Measurements from ENCODE around the gene FOXP3. TPM values are rescaled to one million over a fixed set of nuclear protein-coding genes. Genes with fewer than 3 reads are reported as not detected.

Gene FOXP3
- total RNA-seq, 1 donor from 2014 or later = not detected

DNA sequence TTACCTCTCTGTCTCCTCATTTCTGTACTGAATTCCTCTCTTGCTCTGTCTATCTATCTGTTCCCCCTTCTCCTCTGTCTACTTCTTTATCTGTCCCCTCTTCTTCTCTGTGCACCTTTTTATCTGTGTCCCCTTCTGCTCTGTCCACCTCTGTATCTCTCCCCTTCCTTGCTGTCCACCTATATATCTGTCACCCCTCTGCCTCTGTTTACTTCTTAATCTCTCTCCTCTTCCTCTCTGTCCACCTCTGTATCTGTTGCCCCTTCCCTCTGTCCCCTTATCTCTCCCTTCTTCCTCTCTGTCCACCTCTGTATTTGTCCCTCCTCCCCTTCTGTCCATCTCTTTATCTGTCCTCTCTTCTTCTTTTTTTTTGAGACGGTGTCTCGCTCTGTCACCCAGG, 20.3 kb downstream of the FOXP3 start:
- peaks cover 18% of the 10 kb centered on the region for H3K9me3 Mint-ChIP-seq
- DNase-seq (ENCODE audit: low spot score) = no peak
- TF ChIP-seq, protein P1, sequence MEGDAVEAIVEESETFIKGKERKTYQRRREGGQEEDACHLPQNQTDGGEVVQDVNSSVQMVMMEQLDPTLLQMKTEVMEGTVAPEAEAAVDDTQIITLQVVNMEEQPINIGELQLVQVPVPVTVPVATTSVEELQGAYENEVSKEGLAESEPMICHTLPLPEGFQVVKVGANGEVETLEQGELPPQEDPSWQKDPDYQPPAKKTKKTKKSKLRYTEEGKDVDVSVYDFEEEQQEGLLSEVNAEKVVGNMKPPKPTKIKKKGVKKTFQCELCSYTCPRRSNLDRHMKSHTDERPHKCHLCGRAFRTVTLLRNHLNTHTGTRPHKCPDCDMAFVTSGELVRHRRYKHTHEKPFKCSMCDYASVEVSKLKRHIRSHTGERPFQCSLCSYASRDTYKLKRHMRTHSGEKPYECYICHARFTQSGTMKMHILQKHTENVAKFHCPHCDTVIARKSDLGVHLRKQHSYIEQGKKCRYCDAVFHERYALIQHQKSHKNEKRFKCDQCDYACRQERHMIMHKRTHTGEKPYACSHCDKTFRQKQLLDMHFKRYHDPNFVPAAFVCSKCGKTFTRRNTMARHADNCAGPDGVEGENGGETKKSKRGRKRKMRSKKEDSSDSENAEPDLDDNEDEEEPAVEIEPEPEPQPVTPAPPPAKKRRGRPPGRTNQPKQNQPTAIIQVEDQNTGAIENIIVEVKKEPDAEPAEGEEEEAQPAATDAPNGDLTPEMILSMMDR (IDR thresholded peaks at IDR 0.05) = no peak
- TF ChIP-seq EZH2 (IDR thresholded peaks at IDR 0.05) (no peak), EZH2phosphoT487 (IDR thresholded peaks at IDR 0.05) (no peak)

DNA sequence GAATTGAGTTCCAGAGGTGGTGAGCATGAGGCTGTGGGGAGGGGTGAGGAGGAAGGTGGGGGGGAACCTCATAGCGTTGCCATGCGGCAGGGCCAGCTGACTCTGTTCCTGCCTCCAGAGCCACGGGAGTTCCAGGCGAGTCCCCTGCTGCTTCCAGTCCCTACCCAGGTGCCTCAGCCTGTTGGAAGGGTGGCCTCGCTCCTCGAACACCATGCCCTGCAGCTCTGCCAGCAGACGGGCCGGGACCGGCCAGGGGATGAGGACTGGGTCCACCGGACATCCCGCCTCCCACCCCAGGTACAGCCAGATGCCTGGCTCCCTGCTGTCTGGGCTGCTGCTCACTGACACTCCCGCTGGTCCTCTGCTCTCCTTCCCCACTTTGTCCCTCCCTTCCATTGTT, 21.3 kb downstream of the FOXP3 start:
- no peak for DNase-seq (ENCODE audit: low spot score)
- Histone ChIP-seq H3K9ac (no peak overlapping the region), H3K4me3 (no peak overlapping the region), H3K27me3 (no peaks in the 10 kb centered on the region), H3K79me2 (ENCODE audit: low read depth) (no peaks in the 10 kb centered on the region), H4K20me1 (ENCODE audit: low read depth) (no peaks in the 10 kb centered on the region), H3K27ac (no peak overlapping the region), H2AFZ (replicated peaks) (no peak overlapping the region), H3K36me3 (no peaks in the 10 kb centered on the region), H3K4me2 (no peak overlapping the region), H3K9me3 (ENCODE audit: low read depth) (no peaks in the 10 kb centered on the region), H3K4me1 (no peaks in the 10 kb centered on the region), H3F3A (ENCODE audit: low read depth) (no peaks in the 10 kb centered on the region)
- peaks cover 17% of the 10 kb centered on the region for H3K9me3 Mint-ChIP-seq
- H3K4me1 Mint-ChIP-seq = no peaks in the 10 kb centered on the region
- H3K27me3 Mint-ChIP-seq (ENCODE audit: insufficient read depth, low read depth) = peaks cover 7% of the 10 kb centered on the region
- TF ChIP-seq EZH2 (IDR thresholded peaks at IDR 0.05) (no peak), EZH2phosphoT487 (IDR thresholded peaks at IDR 0.05) (no peak)
- TF ChIP-seq, protein P1 (IDR thresholded peaks at IDR 0.05) = no peak
- no peak overlapping the region for H3K4me3 Mint-ChIP-seq
- no peak overlapping the region for H3K27ac Mint-ChIP-seq
- peaks cover 4% of the 10 kb centered on the region for H3K36me3 Mint-ChIP-seq

More for the DNA sequence above, 20.3 kb downstream of the FOXP3 start:
- Mint-ChIP-seq H3K4me3 (no peak overlapping the region), H3K27ac (no peak overlapping the region), H3K4me1 (no peaks in the 10 kb centered on the region), H3K27me3 (ENCODE audit: insufficient read depth, low read depth) (peaks cover 5% of the 10 kb centered on the region), H3K36me3 (peaks cover 4% of the 10 kb centered on the region)
- no peak overlapping the region for H3K4me3 ChIP-seq
- H3K27me3 ChIP-seq = no peaks in the 10 kb centered on the region
- H3K9me3 ChIP-seq (ENCODE audit: low read depth) = no peaks in the 10 kb centered on the region
- no peaks in the 10 kb centered on the region for H3K36me3 ChIP-seq
- no peak overlapping the region for H3K27ac ChIP-seq
- H3K79me2 ChIP-seq (ENCODE audit: low read depth) = no peaks in the 10 kb centered on the region
- no peak overlapping the region for H3K9ac ChIP-seq
- no peaks in the 10 kb centered on the region for H3F3A ChIP-seq (ENCODE audit: low read depth)
- no peak overlapping the region for H3K4me2 ChIP-seq
- no peaks in the 10 kb centered on the region for H3K4me1 ChIP-seq
- no peaks in the 10 kb centered on the region for H4K20me1 ChIP-seq (ENCODE audit: low read depth)
- no peak overlapping the region for H2AFZ ChIP-seq (replicated peaks)

DNA sequence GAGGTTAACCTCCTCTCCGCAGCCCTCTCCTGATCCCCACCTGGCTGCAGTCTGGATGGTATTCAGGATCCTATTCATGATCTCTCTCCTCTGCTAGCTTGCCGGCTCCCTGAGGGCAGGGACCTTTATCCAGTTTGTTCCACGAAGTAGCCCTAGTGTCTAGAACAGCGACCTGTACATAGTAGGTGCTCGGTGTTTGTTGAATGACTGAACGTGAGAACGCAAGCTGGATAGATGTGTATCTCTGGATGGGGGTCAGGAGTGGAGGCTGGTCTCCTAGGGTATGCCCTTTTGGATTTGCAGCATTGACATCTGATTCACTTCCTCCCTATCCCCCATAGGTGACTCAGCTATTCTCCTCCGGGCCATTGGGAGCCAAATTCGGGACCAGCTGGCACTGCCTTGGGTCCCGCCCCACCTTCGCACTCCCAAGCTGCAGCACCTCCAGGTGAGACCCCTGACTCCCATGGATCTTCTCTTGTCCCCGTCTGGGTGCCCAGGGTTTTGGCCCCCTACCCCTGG, 21.9 kb downstream of the FOXP3 start:
- Histone ChIP-seq H3K4me2 (no peak overlapping the region), H3K9ac (no peak overlapping the region), H3K4me3 (no peak overlapping the region), H4K20me1 (ENCODE audit: low read depth) (no peaks in the 10 kb centered on the region), H3K27me3 (no peaks in the 10 kb centered on the region), H3F3A (ENCODE audit: low read depth) (no peaks in the 10 kb centered on the region), H3K79me2 (ENCODE audit: low read depth) (no peaks in the 10 kb centered on the region), H3K27ac (no peak overlapping the region), H2AFZ (replicated peaks) (no peak overlapping the region), H3K9me3 (ENCODE audit: low read depth) (no peaks in the 10 kb centered on the region), H3K4me1 (no peaks in the 10 kb centered on the region), H3K36me3 (no peaks in the 10 kb centered on the region)
- no peak overlapping the region for H3K4me3 Mint-ChIP-seq
- no peak for TF ChIP-seq EZH2 (IDR thresholded peaks at IDR 0.05)
- TF ChIP-seq EZH2phosphoT487 (IDR thresholded peaks at IDR 0.05) = no peak
- TF ChIP-seq, protein P1 (IDR thresholded peaks at IDR 0.05) = no peak
- H3K27me3 Mint-ChIP-seq (ENCODE audit: insufficient read depth, low read depth) = peaks cover 7% of the 10 kb centered on the region
- no peak for DNase-seq (ENCODE audit: low spot score)
- H3K4me1 Mint-ChIP-seq = no peaks in the 10 kb centered on the region
- H3K27ac Mint-ChIP-seq = no peak overlapping the region
- H3K36me3 Mint-ChIP-seq = peaks cover 4% of the 10 kb centered on the region
- H3K9me3 Mint-ChIP-seq = peaks cover 17% of the 10 kb centered on the region

All from neural progenitor cell (in vitro differentiated cells).